ENCODE results near the gene ANKRD27.

GRCh38 chr19:32650671-32651070 lies 24.3 kb downstream of the ANKRD27 start:
- no peak for TF ChIP-seq CTCF (IDR thresholded peaks at IDR 0.05)
- no peak for TF ChIP-seq POLR2A (IDR thresholded peaks at IDR 0.05)
